Gastrocnemius medialis (tissue), 4 donors: Measurements from ENCODE around the gene PRKCE. TPM values are rescaled to one million over a fixed set of nuclear protein-coding genes. Genes with fewer than 3 reads are reported as not detected.

Source experiments
- ATAC-seq, 2 donors: fragments of 150-250 bp; one replicate each; pipeline ENCODE4 v1.9.1; 2016
- DNase-seq, 2 donors: peaks; one replicate each; pipeline ENCODE4 v3.0.0-alpha.2; 2019
- H3K27ac ChIP-seq, 4 donors: fragments of 200-600 bp; sonication (generic); 1 replicate in 1 of 4; 2 replicates in 3 of 4; pipeline ENCODE4 v1.5.1; 2016 to 2018; ENCODE audit warnings: mild to moderate bottlenecking in 2 of 4, moderate library complexity in 1 of 4
- H3K27me3 ChIP-seq, 3 donors: fragments of 200-600 bp; sonication (generic) in 2 of 3; 1 replicate in 1 of 3; 2 replicates in 2 of 3; pipeline versions ENCODE4 v1.5.1 to v1.6.0; 2016 to 2019; ENCODE audit warnings: mild to moderate bottlenecking in 1 of 3, moderate library complexity in 1 of 3
- H3K36me3 ChIP-seq, 2 donors: fragments of 200-600 bp; sonication (generic) in 1 of 2; one replicate each; pipeline ENCODE4 v1.5.1; 2017 to 2018
- H3K4me1 ChIP-seq, 2 donors: fragments of 200-600 bp; sonication (generic) in 1 of 2; one replicate each; pipeline ENCODE4 v1.5.1; 2016 to 2017; ENCODE audit warnings: mild to moderate bottlenecking in 2 of 2
- H3K4me3 ChIP-seq, 4 donors: fragments of 200-600 bp; sonication (generic) in 3 of 4; 1 replicate in 1 of 4; 2 replicates in 3 of 4; pipeline ENCODE4 v1.5.1; 2016 to 2019; ENCODE audit warnings: mild to moderate bottlenecking in 2 of 4
- H3K9me3 ChIP-seq, 3 donors: fragments of 200-600 bp; sonication (generic) in 2 of 3; 1 replicate in 1 of 3; 2 replicates in 2 of 3; pipeline ENCODE4 v1.5.1; 2016 to 2019
- CTCF ChIP-seq, 5 experiments: fragments of 450-650 bp in 3 of 5; fragments of 200-600 bp in 2 of 5; sonication (generic) in 2 of 5; IDR thresholded peaks in 4 of 5; conservative IDR thresholded peaks in 1 of 5; 1 replicate in 4 of 5; 2 replicates in 1 of 5; pipeline ENCODE4 v1.5.1; 2016 to 2019; ENCODE audit warnings: antibody characterized with exemption in 5 of 5, mild to moderate bottlenecking in 3 of 5, moderate library complexity in 3 of 5
- POLR2A ChIP-seq, 2 donors: fragments of 450-650 bp; IDR thresholded peaks; one replicate each; pipeline ENCODE4 v1.6.1; 2017; ENCODE audit warnings: antibody characterized with exemption in 2 of 2, mild to moderate bottlenecking in 2 of 2, moderate library complexity in 2 of 2
- in situ Hi-C, 4 donors: fragments of 200-750 bp; cut with MboI; loops; one replicate each; pipeline versions ENCODE4 v1.15.0 to v1.8.0; 2017; ENCODE audit warnings: low sequenced_read_pairs in 4 of 4
- intact Hi-C: fragments of 100-400 bp; cut with DNase I; formaldehyde crosslinking; loops from one replicate; pipeline ENCODE4 v1.15.1; 2023; ENCODE audit warnings: low total_unique reads
- total RNA-seq, 4 donors: library from RNA; depleted of rRNA; stranded (reverse); fragments of >200 nt; gene quantifications; one replicate each; pipeline versions ENCODE4 v1.1.0 to v1.2.3, GENCODE V29; 2016

The PRKCE gene
- total RNA-seq, 4 donors from 2014 or later = 5.8 to 28.9 (median 11.8) TPM

GRCh38 chr2:45626387-45627221, 24.9 kb upstream of the PRKCE start:
- intact Hi-C loops = no loop called here
- Histone ChIP-seq H3K9me3 (no peaks in the 10 kb centered on the region), H3K4me1 (no peaks in the 10 kb centered on the region), H3K4me3 (no peak overlapping the region), H3K27ac (no peak overlapping the region), H3K36me3 (no peaks in the 10 kb centered on the region), H3K27me3 (no peaks in the 10 kb centered on the region)
- TF ChIP-seq CTCF (IDR thresholded peaks at IDR 0.05 in 4 of 5, conservative IDR thresholded peaks at IDR 0.05 in 1 of 5) (no peak), POLR2A (IDR thresholded peaks at IDR 0.05) (no peak)
- no peak for DNase-seq
- in situ Hi-C loops = no loop called here
- no peak for ATAC-seq

DNA sequence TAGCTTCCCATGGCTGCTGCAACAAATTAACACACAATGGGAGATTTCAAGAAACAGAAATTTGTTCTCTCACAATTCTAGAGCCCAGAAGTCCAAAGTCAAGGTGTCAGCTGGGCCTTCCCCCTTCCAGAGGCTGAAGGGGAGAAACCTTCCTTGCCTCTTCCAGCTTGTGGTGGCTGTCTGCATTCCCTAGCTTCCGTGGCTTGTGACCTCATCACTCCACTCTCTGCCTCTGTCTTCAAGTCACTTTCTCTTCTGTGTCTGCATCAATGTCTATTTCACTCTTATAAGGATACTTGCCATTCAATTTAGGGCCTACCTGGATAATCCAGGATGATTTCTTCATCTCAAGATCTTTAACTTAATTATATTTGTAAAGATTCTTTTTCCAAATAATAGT, 23.6 kb upstream of the PRKCE start:
- Histone ChIP-seq H3K9me3 (no peaks in the 10 kb centered on the region), H3K27ac (no peak overlapping the region), H3K4me1 (no peaks in the 10 kb centered on the region), H3K27me3 (no peaks in the 10 kb centered on the region), H3K36me3 (no peaks in the 10 kb centered on the region), H3K4me3 (no peak overlapping the region)
- ATAC-seq (no peak), DNase-seq (no peak)
- intact Hi-C loops (no loop called here), in situ Hi-C loops (no loop called here)
- TF ChIP-seq POLR2A (IDR thresholded peaks at IDR 0.05) (no peak), CTCF (IDR thresholded peaks at IDR 0.05 in 4 of 5, conservative IDR thresholded peaks at IDR 0.05 in 1 of 5) (no peak)

GRCh38 chr2:45629971-45630370, 21.5 kb upstream of the PRKCE start:
- TF ChIP-seq POLR2A (IDR thresholded peaks at IDR 0.05) = no peak
- no peak for TF ChIP-seq CTCF (IDR thresholded peaks at IDR 0.05 in 4 of 5, conservative IDR thresholded peaks at IDR 0.05 in 1 of 5)
- no peak overlapping the region for H3K4me3 ChIP-seq
- no peaks in the 10 kb centered on the region for H3K4me1 ChIP-seq
- intact Hi-C loops (no loop called here), in situ Hi-C loops (no loop called here)
- H3K27ac ChIP-seq = no peak overlapping the region
- no peak for DNase-seq
- no peak for ATAC-seq
- H3K9me3 ChIP-seq = no peaks in the 10 kb centered on the region
- no peaks in the 10 kb centered on the region for H3K27me3 ChIP-seq
- no peaks in the 10 kb centered on the region for H3K36me3 ChIP-seq

DNA sequence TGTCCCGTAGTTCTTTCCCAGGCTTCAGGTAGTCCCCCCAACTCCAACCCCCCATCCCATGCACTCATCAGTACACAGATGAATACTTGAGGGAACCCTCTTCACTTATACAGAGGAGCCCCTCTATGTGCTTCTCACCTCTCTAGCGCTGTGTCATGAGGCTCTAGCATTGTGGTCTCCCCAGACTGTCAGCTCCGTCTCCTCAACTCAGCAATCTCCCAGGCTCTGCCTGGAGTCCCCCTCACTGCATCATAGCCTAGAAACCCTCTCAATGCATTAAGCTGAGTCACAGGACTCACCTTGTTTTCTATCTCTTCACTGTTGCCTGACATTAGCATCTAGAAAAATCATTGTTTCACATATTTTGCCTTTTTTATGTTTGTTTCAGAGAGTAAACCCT, 20.2 kb upstream of the PRKCE start:
- Histone ChIP-seq H3K36me3 (no peaks in the 10 kb centered on the region), H3K9me3 (no peaks in the 10 kb centered on the region), H3K4me3 (no peak overlapping the region), H3K4me1 (no peaks in the 10 kb centered on the region), H3K27ac (no peak overlapping the region), H3K27me3 (no peaks in the 10 kb centered on the region)
- DNase-seq = no peak
- in situ Hi-C loops = no loop called here
- intact Hi-C loops = no loop called here
- no peak for ATAC-seq
- TF ChIP-seq CTCF (IDR thresholded peaks at IDR 0.05 in 4 of 5, conservative IDR thresholded peaks at IDR 0.05 in 1 of 5) = no peak
- TF ChIP-seq POLR2A (IDR thresholded peaks at IDR 0.05) = no peak
